Activated CD8-positive, alpha-beta memory T cell treated with anti-CD3 and anti-CD28 coated beads, Interleukin-2, amount 50 U/mL, for 24 hours (primary cell): Measurements from ENCODE around the gene PTRHD1.

Experiments used
- DNase-seq: peaks from one replicate; pipeline ENCODE4 v3.0.0-alpha.2; 2020; ENCODE audit errors: extremely low read depth

The PTRHD1 gene

GRCh38 chr2:24761866-24762265, 31.3 kb downstream of the PTRHD1 start:
- no peak for DNase-seq

GRCh38 chr2:24756789-24757188, 36.4 kb downstream of the PTRHD1 start:
- no peak for DNase-seq

- DNase-seq, result no peak
Observed at GRCh38 chr2:24754985-24755705, 38.0 kb downstream of the PTRHD1 start.

- DNase-seq, result no peak
Observed at GRCh38 chr2:24749069-24749691, 44.0 kb downstream of the PTRHD1 start.

GRCh38 chr2:24747299-24747698, 45.9 kb downstream of the PTRHD1 start:
- DNase-seq, result no peak

GRCh38 chr2:24745825-24746224, 47.4 kb downstream of the PTRHD1 start:
- no peak for DNase-seq

GRCh38 chr2:24744356-24744755, 48.8 kb downstream of the PTRHD1 start:
- DNase-seq, result no peak

GRCh38 chr2:24743924-24744323, 49.3 kb downstream of the PTRHD1 start:
- DNase-seq, result no peak

- no peak for DNase-seq
Observed at GRCh38 chr2:24742730-24743129, 50.5 kb downstream of the PTRHD1 start.

- DNase-seq, result no peak
Observed at GRCh38 chr2:24740142-24740541, 53.0 kb downstream of the PTRHD1 start.
